Ascending aorta (tissue), 2 donors: Measurements from ENCODE around the gene WDR45B. TPM values are rescaled to one million over a fixed set of nuclear protein-coding genes. Genes with fewer than 3 reads are reported as not detected.

Source experiments
- DNase-seq, 2 donors: peaks; one replicate each; pipeline ENCODE4 v3.0.0-alpha.2; 2019; ENCODE audit warnings: low spot score in 2 of 2
- H3K27ac ChIP-seq, 2 donors: fragments of 200-600 bp; sonication (generic); one replicate each; pipeline ENCODE4 v1.5.1; 2016 to 2017; ENCODE audit warnings: mild to moderate bottlenecking in 1 of 2
- H3K27me3 ChIP-seq: fragments of 200-600 bp; sonication (generic); one replicate; pipeline ENCODE4 v1.5.1; 2017
- H3K36me3 ChIP-seq, 2 donors: fragments of 200-600 bp; sonication (generic); one replicate each; pipeline ENCODE4 v1.5.1; 2016
- H3K4me1 ChIP-seq, 2 donors: fragments of 200-600 bp; sonication (generic); one replicate each; pipeline ENCODE4 v1.5.1; 2016 to 2017; ENCODE audit warnings: mild to moderate bottlenecking in 1 of 2
- H3K4me3 ChIP-seq, 2 donors: fragments of 200-600 bp; sonication (generic); one replicate each; pipeline ENCODE4 v1.5.1; 2016 to 2017; ENCODE audit warnings: mild to moderate bottlenecking in 1 of 2
- H3K9me3 ChIP-seq, 2 donors: fragments of 200-600 bp; sonication (generic); one replicate each; pipeline ENCODE4 v1.5.1; 2016
- CTCF ChIP-seq, 3 experiments: fragments of 200-600 bp in 2 of 3; fragments of 450-650 bp in 1 of 3; sonication (generic) in 2 of 3; IDR thresholded peaks; one replicate each; pipeline ENCODE4 v1.5.1; 2016 to 2019; ENCODE audit warnings: antibody characterized with exemption in 3 of 3, mild to moderate bottlenecking in 1 of 3, moderate library complexity in 1 of 3
- intact Hi-C: fragments of 100-400 bp; cut with DNase I; formaldehyde crosslinking; loops from one replicate; pipeline ENCODE4 v1.15.1; 2023
- total RNA-seq: library from RNA; depleted of rRNA; stranded (reverse); fragments of >200 nt; gene quantifications from one replicate; pipeline ENCODE4 v1.1.0, GENCODE V29; 2016

WDR45B gene
- total RNA-seq, 1 donor from 2014 or later: 53.7 TPM

DNA sequence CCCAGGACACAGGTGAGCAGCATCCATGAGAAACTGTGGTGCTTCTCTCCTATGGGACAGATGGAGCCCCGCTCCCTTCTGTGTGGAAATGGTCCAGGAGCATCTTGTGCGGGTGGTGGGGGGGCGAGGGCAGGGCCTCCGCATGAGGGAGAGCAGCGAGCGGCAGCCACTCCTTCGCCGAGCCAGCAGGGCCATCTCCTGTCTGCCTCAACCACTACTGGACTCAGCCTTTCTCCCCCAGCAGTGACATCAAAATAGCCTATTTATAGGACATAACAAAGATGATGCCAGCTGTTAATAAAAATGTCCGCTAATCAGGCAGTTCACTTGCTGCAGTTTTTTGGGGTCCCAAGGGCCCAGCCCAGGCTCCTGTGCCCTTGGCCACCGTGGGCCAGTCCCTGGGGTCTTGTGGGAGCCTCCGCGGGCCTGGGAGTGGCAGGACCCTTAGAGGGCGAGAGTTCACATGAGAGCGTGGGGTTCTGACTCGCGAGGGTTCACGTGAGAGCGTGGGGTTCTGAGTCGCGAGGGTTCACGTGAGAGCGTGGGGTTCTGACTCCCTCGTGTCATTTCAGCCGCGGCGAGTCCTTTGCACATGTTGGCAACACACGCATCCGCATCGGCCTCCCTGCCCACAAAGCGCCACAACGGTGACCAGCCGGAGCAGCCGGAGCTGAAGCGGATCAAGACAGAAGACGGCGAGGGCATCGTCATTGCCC lies 47.4 kb downstream of the WDR45B start:
- Histone ChIP-seq H3K9me3 (no peaks in the 10 kb centered on the region), H3K27ac (no peak overlapping the region), H3K36me3 (peaks cover 48 to 77% of the 10 kb centered on the region in 2 donors), H3K4me3 (no peak overlapping the region), H3K27me3 (no peaks in the 10 kb centered on the region), H3K4me1 (no peaks in the 10 kb centered on the region)
- DNase-seq: no peak
- intact Hi-C loops: no loop called here
- TF ChIP-seq CTCF (IDR thresholded peaks at IDR 0.05): no peak

DNA sequence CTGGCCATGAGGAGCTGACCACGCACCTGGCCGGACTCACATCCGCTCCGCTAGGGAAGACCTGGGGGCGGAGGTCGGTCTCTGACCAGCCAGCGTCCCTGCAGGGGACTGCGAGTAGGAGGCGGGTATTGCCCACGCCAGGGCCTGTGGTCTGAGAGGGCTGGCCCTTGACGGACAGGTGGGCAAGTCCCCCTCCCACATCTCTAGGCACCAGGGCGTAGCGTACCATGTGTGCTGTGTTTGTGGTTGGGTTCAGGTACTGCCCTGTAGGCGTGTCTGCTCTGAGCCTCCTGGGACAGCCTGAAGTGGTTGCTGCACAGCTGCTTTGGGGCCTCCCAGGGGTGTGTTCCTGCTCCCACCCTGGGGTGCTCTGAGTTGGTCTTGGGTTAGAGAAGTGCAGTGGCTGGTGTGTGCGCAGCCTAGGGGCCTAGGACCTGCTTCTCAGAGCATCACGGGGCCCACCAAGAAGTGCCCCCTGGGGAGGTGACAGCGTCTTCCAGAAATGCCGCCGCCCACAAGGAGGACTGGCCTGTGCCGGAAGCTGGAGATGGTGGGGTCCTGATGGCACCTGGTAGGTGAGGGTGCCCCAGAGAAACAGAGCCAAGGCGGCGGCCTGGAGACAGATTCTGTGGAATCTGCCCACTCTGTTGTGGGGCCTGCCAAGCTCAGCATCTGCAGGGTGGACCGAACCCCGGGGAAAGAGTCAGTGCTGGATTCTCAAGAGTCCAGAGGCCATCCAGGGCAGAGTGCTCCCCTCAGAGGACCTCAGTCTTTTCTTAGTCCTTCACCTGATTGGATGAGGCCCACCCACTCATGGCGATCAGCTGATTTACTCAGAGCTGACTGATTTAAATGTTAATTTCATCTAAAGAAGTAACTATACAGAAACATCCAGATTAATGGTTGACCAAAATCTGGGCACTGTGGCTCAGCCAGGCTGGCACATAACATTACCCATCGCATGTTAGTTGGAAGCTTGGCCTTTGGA lies 48.3 kb downstream of the WDR45B start:
- DNase-seq: no peak
- peaks cover 47 to 73% of the 10 kb centered on the region in 2 donors for H3K36me3 ChIP-seq
- intact Hi-C loops: no loop called here

DNA sequence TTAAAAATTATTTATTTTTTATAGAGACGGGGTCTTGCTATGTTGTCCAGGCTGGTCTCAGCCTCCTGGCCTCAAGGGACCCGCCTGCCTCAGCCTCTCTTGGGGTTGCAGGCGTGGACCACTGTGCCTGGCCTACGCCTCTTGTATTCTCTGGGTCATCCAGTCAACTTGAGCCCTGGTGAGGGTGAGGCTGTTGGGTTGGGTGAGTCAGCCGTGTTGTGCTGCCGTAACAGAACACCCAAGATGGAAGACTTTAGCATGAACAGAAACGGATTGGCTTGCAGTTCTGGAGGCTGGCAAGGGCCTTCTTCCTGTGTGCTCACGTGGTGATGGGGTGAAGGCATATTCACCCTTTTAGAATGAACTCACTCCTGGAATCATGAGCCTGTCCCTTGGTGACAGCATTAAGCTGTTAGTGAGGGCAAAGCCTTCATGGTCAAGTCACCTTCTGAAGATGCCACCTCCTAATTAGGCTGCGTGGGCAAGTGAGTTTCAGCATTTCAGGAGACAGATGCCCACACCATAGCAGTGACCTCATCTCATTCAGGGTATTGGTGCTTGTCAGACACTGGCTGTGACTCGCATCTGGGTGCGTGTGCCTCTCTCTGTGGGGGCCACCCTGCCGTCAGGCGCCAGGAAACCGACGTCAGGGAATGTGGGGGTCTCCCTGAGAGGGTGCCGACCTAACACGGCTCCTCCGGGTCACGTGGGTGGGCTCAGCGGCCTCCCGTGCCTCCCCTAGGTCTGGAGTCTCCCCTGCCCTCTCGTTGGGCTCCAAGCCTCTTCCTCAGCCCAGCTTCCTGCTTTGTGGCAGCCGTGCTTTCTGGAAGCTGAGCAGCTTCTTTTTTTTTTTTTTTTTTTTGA lies 49.8 kb downstream of the WDR45B start:
- H3K9me3 ChIP-seq: no peaks in the 10 kb centered on the region
- no peak overlapping the region for H3K4me3 ChIP-seq
- peaks cover 5 to 11% of the 10 kb centered on the region in 2 donors for H3K4me1 ChIP-seq
- no peak overlapping the region for H3K27ac ChIP-seq
- H3K36me3 ChIP-seq: peaks cover 35 to 61% of the 10 kb centered on the region in 2 donors
- no peaks in the 10 kb centered on the region for H3K27me3 ChIP-seq
- intact Hi-C loops: no loop called here
- TF ChIP-seq CTCF (IDR thresholded peaks at IDR 0.05): no peak
- DNase-seq: no peak

More for the DNA sequence above, 48.3 kb downstream of the WDR45B start:
- Histone ChIP-seq H3K4me3 (no peak overlapping the region), H3K27ac (no peak overlapping the region), H3K27me3 (no peaks in the 10 kb centered on the region), H3K4me1 (no peaks in the 10 kb centered on the region), H3K9me3 (no peaks in the 10 kb centered on the region)
- no peak for TF ChIP-seq CTCF (IDR thresholded peaks at IDR 0.05)

DNA sequence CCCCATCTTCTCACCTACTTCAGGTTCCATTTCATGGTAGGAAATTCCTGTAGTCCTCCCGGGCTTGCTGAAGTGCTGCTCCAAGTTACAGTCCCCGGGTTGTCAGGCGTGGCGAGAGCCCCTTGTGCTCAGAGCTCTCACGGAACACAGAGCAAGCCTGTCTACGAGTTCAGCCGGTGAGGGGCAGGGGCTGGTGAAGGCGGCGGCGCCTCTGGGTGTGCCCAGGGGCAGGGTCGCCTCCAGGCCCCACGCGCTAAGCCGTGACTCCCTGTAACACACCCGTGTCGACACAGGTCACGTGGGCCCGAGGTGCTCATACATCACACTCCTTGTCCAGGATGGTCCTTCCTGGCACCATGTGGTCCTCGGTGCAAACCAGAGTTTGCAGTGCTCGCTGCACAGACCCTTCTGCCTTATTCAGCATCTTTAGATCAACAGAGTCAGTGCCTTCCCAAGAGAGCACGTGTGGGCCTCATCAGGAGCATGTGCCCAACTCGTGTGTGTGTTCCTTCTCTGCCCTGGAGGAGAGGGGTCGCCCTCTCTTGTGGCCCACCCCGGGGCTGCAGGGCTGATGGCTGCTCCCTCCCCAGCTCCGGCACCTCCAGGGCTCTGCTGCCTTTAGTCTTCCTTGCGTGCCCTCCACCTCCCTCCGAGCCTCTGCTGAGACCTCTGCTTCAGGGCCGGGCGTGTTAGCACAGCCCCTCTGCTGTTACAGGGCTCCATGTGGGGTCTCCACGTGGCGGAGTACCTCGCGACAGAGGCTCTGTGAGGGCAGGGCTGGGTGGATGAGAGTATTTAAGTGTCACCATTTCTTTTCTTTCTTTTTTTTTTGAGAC lies 51.2 kb downstream of the WDR45B start:
- Histone ChIP-seq H3K27me3 (no peaks in the 10 kb centered on the region), H3K27ac (no peak overlapping the region), H3K4me3 (no peak overlapping the region), H3K9me3 (no peaks in the 10 kb centered on the region), H3K36me3 (peaks cover 23 to 46% of the 10 kb centered on the region in 2 donors), H3K4me1 (peaks cover 5 to 22% of the 10 kb centered on the region in 2 donors)
- intact Hi-C loops: no loop called here
- DNase-seq: no peak
- no peak for TF ChIP-seq CTCF (IDR thresholded peaks at IDR 0.05)
